Thyroid gland (tissue), 4 donors: Measurements from ENCODE around the gene CHAC1. TPM values are rescaled to one million over a fixed set of nuclear protein-coding genes. Genes with fewer than 3 reads are reported as not detected.

ENCODE experiments used
- DNase-seq, 2 donors: peaks; one replicate each; pipeline ENCODE4 v3.0.0-alpha.2; 2019
- H3K27ac ChIP-seq, 3 donors: fragments of 200-600 bp; sonication (generic); 1 replicate in 2 of 3; 2 replicates in 1 of 3; pipeline ENCODE4 v1.5.1; 2016 to 2019; ENCODE audit warnings: mild to moderate bottlenecking in 1 of 3, moderate library complexity in 1 of 3
- H3K27me3 ChIP-seq: fragments of 200-600 bp; sonication (generic); one replicate; pipeline ENCODE4 v1.5.1; 2019
- H3K36me3 ChIP-seq, 2 donors: fragments of 200-600 bp; sonication (generic); one replicate each; pipeline ENCODE4 v1.5.1; 2016 to 2019
- H3K4me1 ChIP-seq, 2 donors: fragments of 200-600 bp; sonication (generic); one replicate each; pipeline ENCODE4 v1.5.1; 2017 to 2019
- H3K4me3 ChIP-seq, 3 donors: fragments of 200-600 bp; sonication (generic); replicated peaks in 1 of 3; 1 replicate in 2 of 3; 2 replicates in 1 of 3; pipeline ENCODE4 v1.5.1; 2016; ENCODE audit warnings: mild to moderate bottlenecking in 1 of 3
- H3K9me3 ChIP-seq: fragments of 200-600 bp; sonication (generic); one replicate; pipeline ENCODE4 v1.5.1; 2017
- POLR2A ChIP-seq, 2 donors: fragments of 450-650 bp; IDR thresholded peaks; one replicate each; pipeline ENCODE4 v1.6.1; 2017; ENCODE audit warnings: antibody characterized with exemption in 2 of 2, mild to moderate bottlenecking in 2 of 2, moderate library complexity in 1 of 2
- WGBS, 2 donors: methylation state at CpG; one replicate each; pipeline ENCODE4 v1.1.5; 2017; 5-methylcytosine and 5-hydroxymethylcytosine counted together
- intact Hi-C: fragments of 100-400 bp; cut with DNase I; formaldehyde crosslinking; loops from one replicate; pipeline ENCODE4 v1.15.1; 2023
- total RNA-seq, 4 donors: library from RNA; depleted of rRNA; stranded (reverse); fragments of >200 nt; gene quantifications; one replicate each; pipeline ENCODE4 v1.2.3, GENCODE V29; 2016
- TF ChIP-seq, protein P1 (sequence below), 6 experiments: fragments of 200-600 bp in 3 of 6; fragments of 450-650 bp in 3 of 6; sonication (generic) in 3 of 6; IDR thresholded peaks; one replicate each; pipeline ENCODE4 v1.5.1; 2016 to 2019; ENCODE audit warnings: antibody characterized with exemption in 6 of 6, mild to moderate bottlenecking in 2 of 6, inconsistent platforms in 1 of 6, moderate library complexity in 1 of 6

The CHAC1 gene
- total RNA-seq, 4 donors from 2014 or later, result 1.1 to 3.1 (median 1.8) TPM

DNA sequence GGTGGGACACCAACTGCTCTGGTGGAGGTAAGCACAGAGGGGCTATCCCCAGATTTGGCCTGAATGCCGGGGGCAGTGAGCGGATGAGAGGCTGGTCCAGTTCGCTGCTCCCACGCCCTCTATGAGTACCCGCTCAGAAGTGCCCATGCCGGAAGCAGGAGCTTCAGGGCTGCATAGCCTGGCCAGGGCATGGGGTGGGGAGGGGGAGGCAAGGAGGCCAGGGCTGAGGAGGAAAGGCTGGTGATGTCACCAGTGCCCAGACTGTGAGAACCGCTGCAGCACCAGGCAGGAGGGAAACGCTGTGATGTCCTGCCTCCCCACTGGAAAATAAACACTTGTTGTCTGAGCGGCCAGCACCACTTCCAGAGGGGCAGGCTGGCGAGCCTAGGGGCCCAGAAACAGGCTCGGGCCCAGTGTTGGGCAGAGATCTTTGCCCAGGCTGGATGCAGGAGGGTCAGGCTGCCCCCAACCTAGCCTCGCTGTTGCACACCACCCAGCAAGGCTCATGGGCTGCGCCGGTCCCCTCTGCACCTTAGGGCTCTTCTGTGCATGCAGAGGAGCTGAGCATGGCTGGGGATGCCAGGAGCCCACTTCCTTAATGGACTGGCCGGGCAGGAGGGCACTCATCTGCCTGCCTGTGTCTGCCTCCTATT is 35.0 kb upstream of the CHAC1 start:
- intact Hi-C loops, result no loop called here
- H3K36me3 ChIP-seq, result no peaks in the 10 kb centered on the region
- no peak overlapping the region for H3K4me3 ChIP-seq
- no peak for DNase-seq
- no peaks in the 10 kb centered on the region for H3K9me3 ChIP-seq
- 50 to 57% methylated on average over 7 to 8 of the region's 15 CpGs for WGBS, 2 donors
- peak overlapping the region in 1 of 3 donors; percentile 30 for H3K27ac ChIP-seq
- H3K4me1 ChIP-seq, result peaks cover 0 to 4% of the 10 kb centered on the region in 2 donors
- TF ChIP-seq, protein P1, sequence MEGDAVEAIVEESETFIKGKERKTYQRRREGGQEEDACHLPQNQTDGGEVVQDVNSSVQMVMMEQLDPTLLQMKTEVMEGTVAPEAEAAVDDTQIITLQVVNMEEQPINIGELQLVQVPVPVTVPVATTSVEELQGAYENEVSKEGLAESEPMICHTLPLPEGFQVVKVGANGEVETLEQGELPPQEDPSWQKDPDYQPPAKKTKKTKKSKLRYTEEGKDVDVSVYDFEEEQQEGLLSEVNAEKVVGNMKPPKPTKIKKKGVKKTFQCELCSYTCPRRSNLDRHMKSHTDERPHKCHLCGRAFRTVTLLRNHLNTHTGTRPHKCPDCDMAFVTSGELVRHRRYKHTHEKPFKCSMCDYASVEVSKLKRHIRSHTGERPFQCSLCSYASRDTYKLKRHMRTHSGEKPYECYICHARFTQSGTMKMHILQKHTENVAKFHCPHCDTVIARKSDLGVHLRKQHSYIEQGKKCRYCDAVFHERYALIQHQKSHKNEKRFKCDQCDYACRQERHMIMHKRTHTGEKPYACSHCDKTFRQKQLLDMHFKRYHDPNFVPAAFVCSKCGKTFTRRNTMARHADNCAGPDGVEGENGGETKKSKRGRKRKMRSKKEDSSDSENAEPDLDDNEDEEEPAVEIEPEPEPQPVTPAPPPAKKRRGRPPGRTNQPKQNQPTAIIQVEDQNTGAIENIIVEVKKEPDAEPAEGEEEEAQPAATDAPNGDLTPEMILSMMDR (IDR thresholded peaks at IDR 0.05), result no peak
- no peak for TF ChIP-seq POLR2A (IDR thresholded peaks at IDR 0.05)
- no peaks in the 10 kb centered on the region for H3K27me3 ChIP-seq

DNA sequence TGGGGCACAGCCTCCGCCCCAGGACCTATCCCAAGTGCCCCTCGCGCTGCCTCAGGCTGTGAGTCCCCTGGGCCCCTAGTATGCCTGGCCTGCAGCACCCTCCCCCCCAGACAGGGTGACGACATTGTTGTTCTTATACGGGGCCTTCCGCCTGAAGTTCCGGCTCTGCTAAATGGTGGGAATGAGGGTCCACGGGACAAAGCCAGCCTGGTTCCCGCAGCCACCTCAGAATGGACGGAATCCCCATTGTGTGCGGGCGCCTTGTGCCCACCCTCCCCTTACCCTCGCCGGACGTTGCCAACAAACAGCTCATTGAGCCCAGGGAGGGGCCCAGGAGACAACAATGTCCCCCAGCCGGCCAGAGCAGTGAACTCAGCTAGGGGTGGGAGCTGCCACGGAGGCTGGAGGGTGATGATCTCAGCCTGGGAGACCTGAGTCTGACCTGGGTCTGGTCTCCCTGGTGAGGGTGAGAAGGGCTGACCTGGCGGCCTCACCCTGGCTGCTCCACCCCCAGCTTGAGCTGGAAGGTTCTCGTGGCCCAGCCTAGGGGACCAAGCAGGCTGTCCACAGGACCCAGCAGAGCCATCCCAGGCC is 34.4 kb upstream of the CHAC1 start:
- Histone ChIP-seq H3K27me3 (no peaks in the 10 kb centered on the region), H3K27ac (no peak overlapping the region), H3K36me3 (no peaks in the 10 kb centered on the region), H3K4me3 (no peak overlapping the region), H3K9me3 (no peaks in the 10 kb centered on the region), H3K4me1 (peaks cover 0 to 4% of the 10 kb centered on the region in 2 donors)
- 70 to 83% methylated on average over 15 to 16 of the region's 19 CpGs for WGBS, 2 donors
- intact Hi-C loops, result no loop called here
- DNase-seq, result no peak
- no peak for TF ChIP-seq POLR2A (IDR thresholded peaks at IDR 0.05)
- TF ChIP-seq, protein P1 (IDR thresholded peaks at IDR 0.05), result no peak

DNA sequence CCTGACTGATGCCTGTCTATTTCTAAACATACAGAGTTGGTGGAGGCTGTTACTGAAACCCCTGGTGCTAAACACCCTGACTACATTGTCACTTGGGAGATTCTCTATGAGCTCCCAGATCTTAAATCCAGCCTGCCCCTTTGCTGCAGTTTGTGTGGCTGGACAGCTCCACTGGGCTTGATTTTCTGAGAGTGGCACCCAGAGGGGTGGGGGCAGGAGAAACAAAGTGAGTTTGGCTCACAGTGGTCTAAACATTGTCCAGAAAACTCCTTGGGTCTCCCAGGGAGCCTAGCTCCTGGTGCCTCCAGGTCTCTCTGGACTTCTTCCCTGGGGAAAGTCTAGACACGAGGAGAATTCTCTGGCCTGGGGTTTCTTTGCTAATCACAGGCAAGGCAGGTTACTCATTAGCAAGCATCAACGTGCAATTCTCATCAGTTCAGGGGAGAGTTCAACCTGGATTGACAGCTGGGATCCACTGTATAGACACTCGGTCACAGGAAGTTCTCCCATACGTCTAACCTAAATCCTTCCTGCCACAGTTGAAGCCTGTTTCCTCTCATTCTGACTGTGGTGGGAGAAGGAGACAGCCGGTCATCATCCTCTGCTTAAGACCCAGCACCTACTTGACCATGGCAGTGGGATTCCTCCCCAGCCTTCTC is 31.2 kb upstream of the CHAC1 start:
- H3K4me3 ChIP-seq, result no peak overlapping the region
- WGBS, 2 donors, result 64 to 72% methylated on average over 5 of the region's 5 CpGs

DNA sequence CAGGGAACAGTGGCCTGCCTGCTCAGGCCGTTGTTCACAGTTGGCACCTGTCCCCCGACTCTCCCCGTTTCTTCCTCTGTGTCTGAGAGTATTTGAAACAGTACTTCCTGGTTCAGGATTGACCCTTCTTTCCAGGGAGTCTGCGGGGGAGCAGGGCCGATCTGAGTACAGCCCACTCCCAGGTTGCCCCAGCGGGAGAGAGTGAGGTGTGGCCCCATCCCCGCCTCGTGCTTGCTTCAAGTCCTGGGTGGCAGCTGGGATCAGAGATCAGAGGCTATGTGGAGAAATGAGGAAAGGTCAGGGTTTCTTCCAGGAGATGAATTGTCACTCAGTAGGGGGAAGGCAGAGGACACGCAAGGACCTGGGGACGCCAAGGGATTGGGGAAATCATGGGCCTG is 30.7 kb upstream of the CHAC1 start:
- H3K27me3 ChIP-seq, result no peaks in the 10 kb centered on the region
- H3K36me3 ChIP-seq, result no peaks in the 10 kb centered on the region
- intact Hi-C loops, result no loop called here
- H3K4me1 ChIP-seq, result peaks cover 15 to 27% of the 10 kb centered on the region in 2 donors
- 68 to 85% methylated on average over 7 to 10 of the region's 10 CpGs for WGBS, 2 donors
- H3K4me3 ChIP-seq, result no peak overlapping the region
- no peak for DNase-seq
- TF ChIP-seq, protein P1 (IDR thresholded peaks at IDR 0.05), result no peak
- no peak for TF ChIP-seq POLR2A (IDR thresholded peaks at IDR 0.05)
- H3K27ac ChIP-seq, result no peak overlapping the region
- no peaks in the 10 kb centered on the region for H3K9me3 ChIP-seq

More for the DNA sequence above, 31.2 kb upstream of the CHAC1 start:
- H3K27ac ChIP-seq, result no peak overlapping the region
- DNase-seq, result no peak
- no peaks in the 10 kb centered on the region for H3K9me3 ChIP-seq
- H3K36me3 ChIP-seq, result no peaks in the 10 kb centered on the region
- H3K27me3 ChIP-seq, result no peaks in the 10 kb centered on the region
- intact Hi-C loops, result no loop called here
- peaks cover 12 to 22% of the 10 kb centered on the region in 2 donors for H3K4me1 ChIP-seq
- TF ChIP-seq, protein P1 (IDR thresholded peaks at IDR 0.05), result no peak
- TF ChIP-seq POLR2A (IDR thresholded peaks at IDR 0.05), result no peak

DNA sequence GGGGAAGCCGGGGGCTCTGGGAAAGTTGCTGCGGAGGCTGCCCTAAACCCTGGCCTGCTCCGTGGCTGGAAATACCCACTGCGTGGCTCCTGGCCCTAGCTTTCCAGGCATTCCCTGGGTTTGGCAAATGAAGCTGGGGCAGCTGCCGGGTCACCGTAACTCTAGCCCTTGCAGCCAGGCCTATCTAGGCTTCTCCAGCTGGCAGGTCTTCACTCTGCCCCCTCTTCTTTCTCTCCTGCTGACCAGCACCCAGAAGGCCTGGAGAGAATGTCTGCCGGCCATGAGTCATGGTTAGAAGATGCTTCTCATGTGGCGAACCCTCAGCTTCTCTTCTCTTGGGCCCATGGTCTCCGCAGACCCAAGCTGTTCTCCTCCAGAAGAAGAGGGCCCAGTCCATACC is 29.7 kb upstream of the CHAC1 start:
- Histone ChIP-seq H3K27me3 (peaks cover 7% of the 10 kb centered on the region), H3K27ac (no peak overlapping the region), H3K4me1 (peaks cover 24 to 32% of the 10 kb centered on the region in 2 donors), H3K4me3 (no peak overlapping the region), H3K9me3 (no peaks in the 10 kb centered on the region), H3K36me3 (no peaks in the 10 kb centered on the region)
- no peak for TF ChIP-seq POLR2A (IDR thresholded peaks at IDR 0.05)
- TF ChIP-seq, protein P1 (IDR thresholded peaks at IDR 0.05), result no peak
- WGBS, 2 donors, result 77 to 91% methylated on average over 9 of the region's 9 CpGs
- intact Hi-C loops, result no loop called here
- no peak for DNase-seq
